ENCODE data around the gene LRRC61.
A peak's percentile ranks its signal among the peaks of the same experiment; 100 is the strongest.

The LRRC61 gene

DNA sequence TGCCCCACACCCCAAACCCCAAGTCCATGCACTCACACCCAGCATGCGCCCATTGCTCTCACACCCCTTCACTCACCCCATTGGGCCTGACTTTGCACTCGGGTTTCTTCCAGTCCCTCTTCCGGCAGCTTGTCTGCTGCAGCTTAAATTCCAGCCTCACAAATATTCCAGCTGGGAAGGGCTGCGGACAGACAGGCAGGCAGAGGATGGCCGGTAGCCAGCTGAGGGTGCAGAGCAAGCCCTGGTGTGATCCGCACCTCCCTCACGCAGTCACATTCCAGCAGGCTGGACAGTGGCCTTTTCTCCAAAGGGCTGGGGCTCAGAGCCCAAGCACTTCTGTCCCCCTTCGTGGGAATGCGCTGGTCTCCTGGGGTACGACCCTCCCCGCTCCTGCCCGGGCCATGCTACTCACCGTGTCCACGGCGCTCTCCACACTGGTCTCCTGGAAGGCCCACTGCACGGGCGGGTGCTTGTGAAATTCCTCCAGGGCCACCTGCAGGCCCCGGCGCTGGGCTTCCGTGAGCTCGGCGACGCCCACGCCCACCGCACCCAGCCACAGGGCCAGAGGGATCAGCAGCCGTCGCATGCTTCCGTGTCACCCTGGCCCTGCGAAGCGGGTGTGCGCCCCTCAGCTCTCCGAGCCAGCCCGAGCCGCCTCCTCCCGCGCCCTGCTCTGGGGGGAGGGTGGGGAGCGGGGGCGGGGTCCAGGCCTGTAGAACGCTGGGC, 17.0 kb downstream of the LRRC61 start:
- peak overlapping the region; percentile 64 for H3K4me3 ChIP-seq (replicated peaks; ENCODE audit: low read depth, low read length)
- peak; percentile 66 for DNase-seq (ENCODE audit: low read depth)

GRCh38 chr7:150340875-150341262, 17.7 kb downstream of the LRRC61 start:
- peak overlapping the region; percentile 64 for H3K4me3 ChIP-seq (replicated peaks; ENCODE audit: low read depth, low read length)
- TF ChIP-seq, protein P1, sequence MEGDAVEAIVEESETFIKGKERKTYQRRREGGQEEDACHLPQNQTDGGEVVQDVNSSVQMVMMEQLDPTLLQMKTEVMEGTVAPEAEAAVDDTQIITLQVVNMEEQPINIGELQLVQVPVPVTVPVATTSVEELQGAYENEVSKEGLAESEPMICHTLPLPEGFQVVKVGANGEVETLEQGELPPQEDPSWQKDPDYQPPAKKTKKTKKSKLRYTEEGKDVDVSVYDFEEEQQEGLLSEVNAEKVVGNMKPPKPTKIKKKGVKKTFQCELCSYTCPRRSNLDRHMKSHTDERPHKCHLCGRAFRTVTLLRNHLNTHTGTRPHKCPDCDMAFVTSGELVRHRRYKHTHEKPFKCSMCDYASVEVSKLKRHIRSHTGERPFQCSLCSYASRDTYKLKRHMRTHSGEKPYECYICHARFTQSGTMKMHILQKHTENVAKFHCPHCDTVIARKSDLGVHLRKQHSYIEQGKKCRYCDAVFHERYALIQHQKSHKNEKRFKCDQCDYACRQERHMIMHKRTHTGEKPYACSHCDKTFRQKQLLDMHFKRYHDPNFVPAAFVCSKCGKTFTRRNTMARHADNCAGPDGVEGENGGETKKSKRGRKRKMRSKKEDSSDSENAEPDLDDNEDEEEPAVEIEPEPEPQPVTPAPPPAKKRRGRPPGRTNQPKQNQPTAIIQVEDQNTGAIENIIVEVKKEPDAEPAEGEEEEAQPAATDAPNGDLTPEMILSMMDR (IDR thresholded peaks at IDR 0.05; ENCODE audit: low read length, missing control alignments), result no peak
- DNase-seq (ENCODE audit: low read depth), result no peak

More for the DNA sequence above, 17.0 kb downstream of the LRRC61 start:
- TF ChIP-seq, protein P1 (IDR thresholded peaks at IDR 0.05; ENCODE audit: low read length, missing control alignments), result no peak

- DNase-seq (ENCODE audit: low read depth), result peak; percentile 74
- peak within 1 kb of the TSS; percentile 64 for H3K4me3 ChIP-seq (replicated peaks; ENCODE audit: low read depth, low read length)
- TF ChIP-seq, protein P1 (IDR thresholded peaks at IDR 0.05; ENCODE audit: low read length, missing control alignments), result no peak
These were observed 18.3 kb downstream of the LRRC61 start, which contains the start of gene RARRES2 for GRCh38 chr7:150341263-150342120. Gene RARRES2 (minus strand): TSS chr7:150341629. CDS start chr7:150340609, 1,020 bp downstream.

DNA sequence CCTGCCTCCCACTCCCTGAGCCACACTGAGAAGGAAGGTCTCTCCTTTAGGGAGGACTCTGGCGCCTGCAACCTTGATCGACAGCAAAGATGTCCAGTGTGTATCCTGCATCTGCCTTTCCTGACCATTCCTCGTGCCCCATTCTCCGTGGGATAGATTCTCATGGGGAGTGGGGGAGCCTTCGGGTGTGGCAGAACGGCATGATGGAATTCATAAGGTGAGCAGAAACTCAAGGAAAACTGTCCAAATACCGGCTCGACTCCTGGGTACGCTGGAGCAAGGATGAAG, 18.9 kb downstream of the LRRC61 start:
- TF ChIP-seq, protein P1 (IDR thresholded peaks at IDR 0.05; ENCODE audit: low read length, missing control alignments), result no peak
- DNase-seq (ENCODE audit: low read depth), result no peak
- no peak overlapping the region for H3K4me3 ChIP-seq (replicated peaks; ENCODE audit: low read depth, low read length)

- no peak overlapping the region for H3K4me3 ChIP-seq (replicated peaks; ENCODE audit: low read depth, low read length)
- DNase-seq (ENCODE audit: low read depth), result no peak
- TF ChIP-seq, protein P1 (IDR thresholded peaks at IDR 0.05; ENCODE audit: low read length, missing control alignments), result no peak
These were observed 20.1 kb downstream of the LRRC61 start for GRCh38 chr7:150343225-150343624.

DNA sequence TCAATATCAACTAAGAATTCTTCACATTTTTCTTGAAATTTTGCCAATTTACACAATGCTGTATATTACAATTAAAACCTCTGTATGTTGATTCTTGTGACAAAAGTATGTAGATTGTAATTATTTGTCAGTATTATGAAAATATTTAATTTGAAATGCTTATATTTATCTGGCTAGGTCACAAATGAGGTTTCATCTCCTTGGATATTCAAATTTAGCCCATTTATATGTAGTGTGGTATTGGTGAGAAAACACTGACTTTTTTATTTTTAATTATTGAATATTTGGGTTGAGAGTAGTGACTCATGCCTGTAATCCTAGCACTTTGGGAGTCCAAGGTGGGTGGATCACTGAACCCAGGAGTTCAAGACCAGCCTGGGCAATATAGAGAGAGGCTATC, 21.1 kb downstream of the LRRC61 start:
- no peak overlapping the region for H3K4me3 ChIP-seq (replicated peaks; ENCODE audit: low read depth, low read length)
- TF ChIP-seq, protein P1 (IDR thresholded peaks at IDR 0.05; ENCODE audit: low read length, missing control alignments), result no peak
- no peak for DNase-seq (ENCODE audit: low read depth)

Data from fibroblast of pulmonary artery (primary cell).